Suppressor macrophage treated with lipopolysaccharide for 1 hour (primary cell): ENCODE results near the gene SLC2A2.
"Not testable (repeated sequence)": the region's sequence is repeated elsewhere in the genome, so short reads cannot be mapped to it uniquely, and the experiment has no call there.

ENCODE experiments used
- DNase-seq, 3 donors: peaks; one replicate each; pipeline ENCODE4 v3.0.0-alpha.2; 2020 to 2022

Gene SLC2A2

GRCh38 chr3:170980399-170980798 is 46.1 kb downstream of the SLC2A2 start:
- no peak for DNase-seq

- DNase-seq = no peak
These were observed 48.4 kb downstream of the SLC2A2 start for GRCh38 chr3:170977949-170978745.

- DNase-seq = no peak
These were observed 50.4 kb downstream of the SLC2A2 start for GRCh38 chr3:170976190-170976519.

- DNase-seq = no peak
These were observed 51.0 kb downstream of the SLC2A2 start for GRCh38 chr3:170975283-170976189.

- no peak for DNase-seq
These were observed 51.6 kb downstream of the SLC2A2 start for GRCh38 chr3:170974872-170975271.

GRCh38 chr3:170972917-170973316 is 53.6 kb downstream of the SLC2A2 start:
- not testable (repeated sequence) for DNase-seq

GRCh38 chr3:170967126-170967525 is 59.4 kb downstream of the SLC2A2 start:
- DNase-seq = no peak

- DNase-seq = no peak
These were observed 60.0 kb downstream of the SLC2A2 start for GRCh38 chr3:170966495-170966894.

GRCh38 chr3:170962411-170962810 is 64.1 kb downstream of the SLC2A2 start:
- no peak for DNase-seq

GRCh38 chr3:170961616-170962400 is 64.7 kb downstream of the SLC2A2 start:
- peak; percentile 43 to 61 (median 60) for DNase-seq

GRCh38 chr3:170959457-170959856 is 67.1 kb downstream of the SLC2A2 start:
- DNase-seq = no peak

GRCh38 chr3:170956647-170957046 is 69.9 kb downstream of the SLC2A2 start:
- DNase-seq = no peak

- no peak for DNase-seq
These were observed 72.8 kb downstream of the SLC2A2 start for GRCh38 chr3:170953736-170954135.

GRCh38 chr3:170953229-170953628 is 73.3 kb downstream of the SLC2A2 start:
- no peak for DNase-seq

- no peak for DNase-seq
These were observed 77.3 kb downstream of the SLC2A2 start for GRCh38 chr3:170949211-170949610.

- DNase-seq = no peak
These were observed 79.3 kb downstream of the SLC2A2 start for GRCh38 chr3:170947018-170947769.
